Stimulated activated CD8-positive, alpha-beta memory T cell treated with anti-CD3 and anti-CD28 coated beads, Interleukin-4, amount 100 ng/mL, for 4 hours (primary cell): ENCODE results near the gene RDH16.
"Not testable (repeated sequence)": the region's sequence is repeated elsewhere in the genome, so short reads cannot be mapped to it uniquely, and the experiment has no call there.

ENCODE experiments used
- DNase-seq, 2 donors: peaks; one replicate each; pipeline ENCODE4 v3.0.0-alpha.2; 2020; ENCODE audit warnings: low read depth in 2 of 2, low spot score in 1 of 2

Gene RDH16

DNA sequence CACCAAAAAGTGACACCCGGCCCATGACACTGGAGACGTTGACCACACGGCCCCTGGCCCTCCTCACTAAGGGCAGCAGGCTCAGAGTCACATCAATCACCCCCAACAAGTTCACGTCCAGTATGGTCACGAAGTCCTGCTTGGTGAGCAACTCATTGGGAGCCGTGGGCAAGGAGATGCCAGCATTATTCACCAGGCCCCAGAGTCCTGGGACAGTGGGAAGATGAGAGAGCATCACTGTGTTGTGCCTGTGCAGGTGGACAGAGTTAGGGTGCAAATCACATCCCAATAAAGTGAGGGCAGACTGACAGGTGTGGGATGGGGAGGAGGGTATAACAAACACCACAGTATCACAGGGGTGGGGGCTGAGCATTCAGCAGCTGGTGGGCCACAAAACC is 2.5 kb downstream of the RDH16 start:
- DNase-seq: no peak

DNA sequence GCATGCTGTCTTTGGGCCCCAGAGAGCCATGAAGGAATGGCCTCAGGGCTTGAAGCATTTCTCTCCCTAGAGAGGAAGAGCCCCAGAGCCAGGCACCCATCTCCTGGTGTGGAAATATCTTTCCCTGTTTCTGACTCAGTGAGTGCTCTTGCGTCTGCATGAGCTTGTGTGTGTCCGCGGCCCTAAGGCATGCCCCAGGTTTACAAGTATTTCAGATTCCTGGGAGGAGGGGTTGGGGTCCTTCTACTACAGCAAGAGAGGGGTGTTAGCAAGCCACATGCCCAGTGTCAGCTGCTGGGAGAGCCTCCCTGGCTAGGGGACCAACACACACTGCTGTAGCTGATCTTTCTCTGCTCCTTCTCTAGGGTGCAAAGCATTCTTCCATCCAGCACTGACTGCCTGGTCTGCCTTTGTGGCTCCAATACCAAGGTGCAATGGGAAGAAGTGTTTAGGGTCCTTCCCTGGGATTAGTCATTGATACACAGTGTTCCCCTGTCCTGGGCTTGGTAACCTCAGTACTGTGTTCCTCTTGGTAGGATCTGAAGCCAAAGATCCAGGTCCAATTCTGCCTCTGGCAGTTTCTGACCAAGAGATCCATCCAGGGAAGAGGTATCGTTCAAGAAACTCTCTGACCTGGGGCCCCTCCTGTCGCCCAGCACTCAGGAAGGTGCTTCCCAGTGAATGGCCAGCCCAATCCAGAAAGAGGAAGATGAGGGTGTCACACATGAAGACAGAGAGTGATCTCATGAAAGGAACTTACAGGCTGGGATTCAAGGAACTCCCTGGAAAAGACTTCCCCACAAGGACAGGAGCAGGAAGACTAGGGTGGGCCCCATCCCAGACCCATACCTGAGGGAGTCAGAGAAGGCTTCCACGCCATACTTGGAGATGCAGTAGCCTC is 3.1 kb downstream of the RDH16 start:
- no peak for DNase-seq

DNA sequence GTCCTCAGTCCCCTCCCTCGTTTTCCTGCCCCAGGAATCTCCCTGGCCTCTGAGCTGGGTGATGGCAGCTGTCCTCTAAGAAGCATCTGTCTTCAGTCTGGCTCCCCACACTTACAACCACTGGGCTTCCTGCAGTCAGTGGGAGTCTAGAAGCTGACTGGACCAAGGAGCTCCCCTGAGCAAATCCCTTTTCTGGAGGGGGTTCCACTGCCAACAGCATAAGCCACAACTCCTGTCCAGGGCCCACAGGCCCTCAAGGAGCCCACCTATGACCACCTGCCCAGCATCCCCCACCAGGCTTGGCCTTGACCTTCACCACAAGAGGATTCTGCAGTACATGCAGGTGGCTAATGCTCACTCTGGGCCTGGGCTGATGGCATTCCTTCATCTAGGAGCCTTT is 4.1 kb downstream of the RDH16 start:
- no peak for DNase-seq

DNA sequence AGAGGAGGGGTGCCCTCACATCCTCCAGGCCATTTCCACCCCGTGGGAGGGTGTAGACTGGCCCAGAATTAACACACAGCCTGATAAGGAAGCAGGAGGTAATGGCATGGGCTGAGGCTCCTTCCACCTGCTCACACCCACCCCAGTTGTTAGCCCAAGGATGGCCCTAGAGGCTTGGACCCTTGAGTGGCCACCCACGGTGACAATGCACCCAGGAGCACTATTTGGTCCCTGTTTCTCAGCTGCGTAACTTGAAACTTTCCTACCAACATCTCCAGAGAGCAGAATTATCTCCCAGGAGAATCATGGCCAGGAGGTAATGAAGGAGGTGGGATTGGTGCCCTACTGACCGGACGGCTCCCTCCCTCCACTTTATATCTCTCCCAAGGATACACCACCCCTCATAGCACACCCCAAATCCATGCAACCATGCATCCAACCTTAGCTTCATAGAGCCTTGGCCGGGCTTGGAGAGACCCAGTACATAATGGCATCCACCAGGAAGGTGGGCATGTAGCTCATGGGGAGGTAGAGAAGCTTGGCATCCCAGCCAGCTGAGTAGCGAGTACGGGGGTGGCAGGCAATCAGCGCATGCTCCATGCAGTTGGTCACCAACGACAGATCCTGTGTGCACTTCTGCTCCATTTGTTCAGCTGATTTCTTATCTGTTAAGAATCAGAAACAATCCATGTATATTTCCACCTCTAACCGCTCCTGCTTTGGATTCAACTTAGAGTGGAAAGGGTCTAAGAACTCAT is 5.6 kb downstream of the RDH16 start:
- DNase-seq: no peak

DNA sequence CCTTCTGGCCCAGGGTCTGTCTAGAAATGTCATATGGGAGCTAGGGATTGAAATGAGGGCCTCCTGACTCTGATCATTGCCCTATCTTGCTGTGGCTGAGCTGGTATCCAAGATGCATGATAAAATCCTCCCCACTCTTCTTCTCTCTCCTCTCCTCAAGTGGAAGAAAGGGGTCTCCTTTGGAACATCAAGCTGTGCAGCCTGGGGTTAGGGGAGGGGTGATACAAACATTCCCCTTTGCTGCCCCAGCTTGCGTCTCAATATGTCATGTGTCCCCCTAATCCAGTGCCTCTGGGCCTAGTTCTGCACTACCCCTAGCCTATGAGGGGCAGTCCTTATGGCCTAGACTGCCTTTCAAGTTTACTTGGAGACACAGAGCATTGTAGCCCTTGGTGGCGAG is 8.5 kb downstream of the RDH16 start:
- DNase-seq: no peak

DNA sequence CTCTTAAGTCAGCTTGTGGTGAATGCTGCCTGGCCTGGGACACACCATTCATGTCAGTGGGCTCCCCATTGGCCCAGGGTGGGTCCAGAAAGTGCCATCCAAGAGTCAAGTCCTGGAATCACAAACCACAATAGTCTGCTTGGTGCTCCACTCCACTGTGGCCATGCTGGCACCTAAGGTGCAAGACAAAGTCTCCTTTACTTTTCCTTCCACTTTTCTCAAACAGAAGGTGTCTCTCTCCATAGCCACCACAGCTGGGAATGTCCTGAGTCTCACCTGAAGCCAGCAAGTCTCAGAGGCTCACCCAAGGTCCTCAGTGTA is 9.0 kb downstream of the RDH16 start:
- DNase-seq: no peak

DNA sequence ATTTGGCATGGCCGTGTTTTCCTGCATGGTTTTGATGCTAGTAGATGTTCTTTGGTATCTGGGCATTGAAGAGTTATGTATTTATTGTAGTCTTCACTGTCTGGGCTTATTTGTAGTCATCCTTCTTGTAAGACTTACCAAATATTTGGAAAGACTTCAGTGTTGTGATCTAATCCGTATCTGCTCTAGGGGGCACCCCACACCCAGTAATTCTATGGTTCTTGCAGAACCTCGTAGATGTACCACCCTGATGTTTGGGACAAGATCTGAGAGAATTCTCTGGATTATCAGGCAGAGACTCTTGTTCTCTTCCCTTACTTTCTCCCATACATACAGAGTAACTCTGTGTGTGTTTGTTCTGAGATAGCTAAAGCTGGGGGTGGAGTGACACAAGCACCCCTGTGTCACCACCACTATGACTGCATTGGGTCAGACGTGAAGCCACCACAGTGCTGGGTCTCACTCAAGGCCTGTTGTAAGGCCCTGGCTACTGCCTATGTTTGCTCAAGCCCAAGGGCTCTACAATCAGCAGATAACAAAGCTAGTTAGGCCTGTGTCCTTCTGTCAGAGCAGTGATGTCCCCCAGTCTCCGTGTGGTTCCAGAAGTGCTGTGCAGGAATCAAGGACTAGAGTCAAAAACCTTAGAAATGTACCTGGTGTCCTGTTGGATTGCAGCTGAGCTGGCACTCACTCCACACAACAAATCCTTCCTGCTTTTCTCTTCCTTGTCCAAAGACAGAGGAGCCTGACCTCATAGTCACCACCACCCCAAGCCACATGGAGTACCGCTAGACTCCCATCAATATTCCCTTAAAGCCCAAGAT is 9.6 kb downstream of the RDH16 start:
- DNase-seq: no peak

DNA sequence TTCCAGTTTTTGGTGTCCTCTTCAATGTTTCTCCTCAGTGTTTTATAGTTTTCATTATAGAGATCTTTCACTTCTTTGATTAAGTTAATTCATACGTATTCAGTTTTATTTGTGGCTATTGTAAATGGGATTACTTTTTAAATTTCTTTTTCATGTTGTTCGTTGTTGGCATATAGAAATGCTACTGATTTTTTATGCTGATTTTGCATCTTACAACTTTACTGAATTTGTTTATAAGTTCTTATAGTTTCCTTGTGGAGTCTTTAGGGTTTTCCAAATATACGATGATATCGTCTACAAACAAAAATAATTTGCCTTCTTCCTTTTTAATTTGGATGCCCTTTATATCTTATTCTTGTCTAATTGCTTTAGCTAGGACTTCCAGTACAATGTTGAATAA is 13.5 kb downstream of the RDH16 start:
- no peak for DNase-seq

DNA sequence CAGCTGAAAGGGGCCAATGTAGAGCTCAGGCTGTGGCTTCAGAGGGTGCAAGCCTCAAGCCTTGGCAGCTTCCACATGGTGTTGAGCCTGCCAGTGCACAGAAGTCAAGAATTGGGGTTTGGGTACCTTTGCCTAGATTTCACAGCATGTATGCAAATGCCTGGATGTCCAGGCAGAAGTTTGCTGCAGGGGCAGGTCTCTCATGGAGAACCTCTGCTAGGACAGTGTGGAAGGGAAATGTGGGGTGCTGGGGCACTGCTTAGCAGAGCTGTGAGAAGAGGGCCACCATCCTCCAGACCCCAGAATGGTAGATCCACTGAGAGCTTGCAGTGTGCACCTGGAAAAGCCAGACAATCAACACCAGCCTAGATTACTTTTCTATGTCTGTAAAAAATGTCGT is 14.0 kb downstream of the RDH16 start:
- DNase-seq: not testable (repeated sequence)

DNA sequence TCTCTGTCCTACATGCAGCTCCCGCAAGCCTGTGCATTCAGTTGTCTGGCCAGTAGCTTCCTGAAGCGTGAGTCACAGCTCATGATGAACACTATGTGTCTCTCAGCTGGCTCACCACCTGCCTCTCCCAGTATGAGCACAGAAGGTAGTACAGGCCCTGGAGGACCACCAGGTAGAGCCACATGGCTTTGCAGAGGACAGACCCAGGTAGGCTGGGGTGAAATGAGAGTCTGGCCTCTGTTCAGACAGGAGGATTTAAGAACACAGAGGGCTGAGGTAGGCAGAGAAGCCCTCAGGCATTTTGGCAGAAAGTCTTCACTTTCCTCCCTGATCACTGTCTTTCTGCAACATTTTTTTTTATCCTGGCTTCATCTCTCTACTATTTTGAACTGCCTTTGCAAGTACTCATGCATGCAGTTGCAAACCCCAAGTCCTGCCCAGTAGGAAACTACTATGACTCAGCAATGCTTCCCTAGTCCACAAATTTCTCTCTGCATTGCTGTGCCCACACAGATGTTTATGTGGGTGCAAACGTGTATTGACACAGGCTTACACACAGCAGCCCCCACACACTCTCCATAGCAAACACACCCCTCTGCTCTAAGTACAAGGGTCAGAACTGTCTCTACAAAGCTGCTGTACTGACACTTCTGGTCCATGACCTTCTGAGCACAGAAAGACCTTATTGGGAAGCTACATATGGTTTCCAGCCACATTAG is 15.9 kb downstream of the RDH16 start:
- no peak for DNase-seq

DNA sequence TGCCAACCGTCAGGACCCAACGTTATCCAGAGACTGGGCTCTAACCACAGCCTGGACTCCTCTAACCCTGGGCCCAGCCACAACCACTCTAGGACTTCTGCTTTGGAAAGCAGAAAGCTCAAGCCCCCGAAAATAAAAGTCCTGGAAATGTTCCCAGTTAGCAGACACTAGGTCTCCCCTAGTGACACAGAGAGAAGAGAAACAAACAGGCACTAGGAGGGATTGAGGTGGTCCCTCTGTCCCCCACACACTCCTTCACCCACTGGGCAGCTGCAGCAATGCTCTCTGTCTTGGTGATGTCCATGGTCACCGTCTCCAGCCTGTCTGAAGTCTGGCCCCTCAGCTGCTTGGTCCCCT is 16.5 kb downstream of the RDH16 start:
- not testable (repeated sequence) for DNase-seq

DNA sequence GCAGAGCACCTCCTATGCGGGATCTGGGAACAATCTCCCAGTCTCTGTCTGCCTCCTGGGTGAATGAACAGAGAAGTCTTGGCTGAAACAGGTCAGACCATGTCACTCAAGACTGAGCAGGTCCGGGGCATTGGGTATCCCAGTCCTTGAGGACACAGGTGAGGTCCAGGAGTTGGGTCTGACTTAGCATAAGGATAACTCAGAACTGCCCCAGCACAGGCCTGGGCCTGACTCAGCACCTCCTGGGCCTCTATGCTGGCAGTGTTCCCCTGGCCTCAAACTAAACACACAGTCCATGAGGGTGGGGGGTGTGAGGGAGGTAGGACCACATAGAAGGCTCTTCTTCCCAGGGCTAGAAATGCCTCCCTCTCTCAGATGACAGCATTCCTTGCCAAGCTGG is 21.7 kb downstream of the RDH16 start:
- DNase-seq: no peak

DNA sequence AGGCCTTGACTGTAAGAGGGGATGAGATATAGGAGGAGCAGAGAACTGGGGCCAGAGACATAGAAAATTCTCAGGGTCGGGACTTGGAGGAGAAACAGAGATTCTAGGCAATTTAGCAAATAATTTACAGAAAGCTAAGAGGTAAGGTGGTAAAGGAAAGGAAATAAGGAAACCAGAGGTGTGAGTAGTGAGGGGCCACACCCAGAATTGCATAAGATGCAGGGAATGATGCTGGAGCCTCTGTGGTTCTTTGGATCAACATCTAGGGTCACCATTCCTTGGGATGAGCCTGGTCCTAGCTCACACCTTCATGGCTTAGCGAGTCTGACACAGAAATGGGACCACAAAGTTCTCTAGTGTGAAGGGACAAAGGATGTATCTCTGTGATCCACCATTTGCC is 22.3 kb downstream of the RDH16 start:
- no peak for DNase-seq

DNA sequence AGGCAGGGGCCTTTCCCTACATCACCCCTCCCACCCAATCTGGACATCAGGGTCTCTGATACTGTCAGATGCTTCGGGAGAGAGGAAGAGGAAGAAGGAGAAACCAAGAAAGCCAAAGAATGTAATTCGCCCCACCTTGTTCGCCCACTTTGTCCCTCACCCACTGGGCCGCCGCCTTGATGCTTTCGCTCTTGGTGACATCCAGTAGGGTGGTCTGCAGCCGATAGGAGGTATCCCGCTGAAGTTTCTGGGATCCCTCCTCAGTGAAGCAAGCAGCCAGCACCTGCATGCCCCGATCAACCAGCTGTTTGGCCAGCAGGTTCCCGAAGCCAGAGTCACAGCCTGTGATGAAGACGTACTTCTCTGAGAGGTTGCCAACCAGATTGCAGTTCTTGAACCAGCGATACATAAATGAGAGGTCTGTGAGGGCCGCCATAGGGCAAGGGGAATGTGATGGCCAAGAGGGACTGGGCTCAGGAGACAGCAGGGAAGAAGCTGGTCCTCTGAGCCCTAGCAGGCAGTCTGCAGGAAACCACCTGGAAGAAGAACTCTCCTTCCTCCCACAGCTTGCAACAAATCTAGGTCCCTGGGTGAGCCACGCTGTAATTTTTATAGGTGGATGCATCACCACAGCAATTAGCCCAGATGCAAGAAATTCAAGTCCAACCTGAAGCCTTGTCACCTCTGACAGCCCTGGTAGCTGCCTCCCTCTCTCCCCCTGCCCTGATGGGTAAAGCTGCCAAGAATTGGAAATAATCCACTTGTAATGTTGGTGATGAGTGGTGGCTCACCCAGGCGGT is 23.4 kb downstream of the RDH16 start, which contains the start of gene SDR9C7:
SDR9C7 (minus strand) TSS at position 583 of the 800 bp plus-strand sequence; CDS start at position 436, 147 bp downstream.
- no peak for DNase-seq

DNA sequence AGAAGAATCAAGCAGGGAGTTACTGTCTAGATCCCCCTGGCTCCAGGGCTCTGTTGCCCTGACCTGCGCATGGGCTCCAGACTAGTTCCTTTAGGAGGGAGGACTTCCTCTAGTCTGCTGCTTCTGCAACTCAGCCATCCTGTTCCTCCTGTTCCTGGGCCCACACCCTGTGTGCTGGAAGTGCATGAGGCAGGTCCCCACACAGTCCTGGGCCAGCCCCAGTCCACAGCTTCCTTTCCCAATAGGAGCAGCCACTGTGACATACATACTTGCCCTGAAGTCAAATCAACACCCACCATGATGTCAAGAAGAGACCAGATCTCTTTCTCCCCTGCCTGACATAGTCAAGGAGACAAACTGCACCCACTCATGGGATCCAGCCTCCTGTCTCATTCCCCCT is 24.5 kb downstream of the RDH16 start:
- no peak for DNase-seq

DNA sequence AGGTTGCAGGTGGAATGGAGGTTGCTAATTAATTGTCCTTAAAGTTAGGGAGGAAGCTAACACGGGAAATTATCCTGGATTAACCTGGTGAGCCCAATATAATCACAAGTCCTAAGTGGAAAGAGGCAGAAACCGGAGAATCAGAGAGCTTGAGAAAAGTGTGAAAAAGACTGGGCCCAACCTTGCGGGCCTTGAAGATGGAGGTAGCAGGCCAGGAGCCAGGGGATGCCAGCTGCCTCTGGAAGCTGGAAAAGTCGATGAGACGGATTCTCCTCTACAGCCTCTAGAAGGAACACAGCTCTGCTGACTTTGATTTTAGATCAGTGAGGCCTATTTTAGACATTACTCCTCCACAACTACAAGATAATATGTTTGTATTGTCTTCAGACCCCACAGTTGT is 25.3 kb downstream of the RDH16 start:
- no peak for DNase-seq

DNA sequence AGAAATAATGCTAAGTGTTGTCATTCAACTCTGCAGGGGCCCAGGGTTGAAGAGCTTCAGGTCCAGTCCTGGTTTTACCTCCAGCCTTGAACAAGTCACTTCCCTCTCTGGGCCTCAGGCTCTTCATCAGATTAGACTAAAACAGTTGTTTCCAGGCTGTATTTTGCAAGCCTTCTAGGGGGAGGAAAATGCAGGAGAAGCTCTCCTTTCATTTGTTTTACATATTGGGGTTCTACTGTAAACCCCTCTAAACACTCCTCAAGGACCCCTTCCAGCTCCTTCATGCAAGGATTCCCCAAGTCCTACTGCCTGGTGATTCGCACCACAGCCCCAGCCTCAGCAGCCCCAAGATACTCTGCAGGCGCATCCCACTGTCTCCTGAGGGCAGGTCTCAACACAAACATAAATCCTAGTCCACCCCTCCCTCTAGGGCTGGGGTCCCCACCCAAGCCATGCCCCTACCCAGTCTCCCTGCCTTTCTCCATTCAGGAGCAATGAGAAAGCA is 25.9 kb downstream of the RDH16 start:
- no peak for DNase-seq

DNA sequence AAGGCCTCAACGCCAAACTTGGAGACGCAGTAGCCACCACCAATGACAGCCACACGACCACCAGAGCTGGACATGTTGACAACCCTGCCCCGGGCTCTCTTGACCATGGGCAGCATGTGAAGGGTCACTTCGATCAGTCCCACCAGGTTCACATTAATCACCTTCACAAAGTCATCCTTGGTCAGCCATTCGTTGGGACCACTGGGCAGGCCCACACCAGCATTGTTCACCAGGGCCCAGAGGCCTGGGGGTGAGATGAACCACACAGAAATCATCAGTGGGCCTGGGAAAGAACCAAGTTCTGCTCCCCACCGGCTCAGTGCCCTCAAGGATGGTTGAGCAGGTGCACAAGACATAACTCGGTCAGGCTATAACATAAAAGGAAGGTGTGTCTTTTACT is 27.2 kb downstream of the RDH16 start:
- no peak for DNase-seq

DNA sequence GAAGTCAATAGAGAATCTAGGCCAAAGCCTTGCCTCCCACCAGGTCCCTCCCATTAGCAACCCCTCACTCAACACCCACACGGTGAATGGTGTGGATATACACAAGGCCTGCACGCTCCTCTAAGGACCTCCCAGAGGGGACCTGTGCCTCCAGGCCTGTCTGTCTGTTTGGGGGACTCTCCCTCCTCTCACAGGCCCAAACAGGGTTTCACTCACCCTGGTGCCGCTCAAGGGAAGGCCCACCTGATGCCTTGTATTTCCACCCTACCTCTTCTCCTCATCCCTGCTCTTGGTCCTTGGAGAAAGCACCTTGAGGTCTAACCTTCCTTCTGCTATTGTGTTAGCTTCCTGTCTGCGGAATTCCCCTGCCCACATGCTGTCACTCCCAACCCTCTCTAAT is 27.6 kb downstream of the RDH16 start:
- no peak for DNase-seq

DNA sequence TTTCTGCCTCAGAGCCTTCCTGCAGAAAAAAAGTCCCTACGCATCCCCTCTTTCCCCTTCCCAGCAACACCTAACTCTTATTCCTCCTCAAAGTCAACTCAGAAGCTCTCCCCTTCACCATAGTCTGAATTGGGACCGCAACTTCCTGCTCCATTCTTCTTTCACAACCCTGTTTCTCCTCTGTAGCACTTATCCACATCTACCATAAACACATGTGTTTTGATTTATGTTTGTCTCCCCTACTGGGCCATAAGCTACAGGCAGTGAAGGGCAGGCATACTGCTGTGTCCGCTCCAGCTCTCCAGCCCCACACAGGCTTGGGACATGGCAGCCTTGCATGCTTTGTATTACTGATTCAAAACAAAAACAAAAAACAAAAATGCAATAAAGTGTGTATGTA is 29.1 kb downstream of the RDH16 start:
- no peak for DNase-seq
